ENCODE results near the gene TWNK.

DNA sequence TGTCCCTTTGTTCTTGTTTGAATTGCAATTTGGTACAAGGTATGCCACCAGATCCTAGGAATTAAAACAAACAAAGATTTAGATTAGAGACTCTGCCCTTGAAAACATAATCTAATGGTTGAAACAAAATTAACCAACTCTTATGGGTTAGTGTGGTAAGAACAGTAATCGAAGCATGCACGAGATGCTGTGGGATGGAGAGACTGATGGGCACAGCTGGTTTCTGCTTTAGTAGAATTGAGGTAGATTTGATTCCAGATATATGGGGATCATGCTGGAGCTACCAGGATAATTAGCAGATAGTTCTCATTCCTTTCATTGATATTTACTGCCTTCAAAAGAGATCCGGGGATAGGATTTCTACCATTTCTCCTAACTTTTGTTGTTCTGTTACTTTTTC lies 38.4 kb upstream of the TWNK start:
- TF ChIP-seq POLR2A (IDR thresholded peaks at IDR 0.05), result no peak
- TF ChIP-seq, protein P1, sequence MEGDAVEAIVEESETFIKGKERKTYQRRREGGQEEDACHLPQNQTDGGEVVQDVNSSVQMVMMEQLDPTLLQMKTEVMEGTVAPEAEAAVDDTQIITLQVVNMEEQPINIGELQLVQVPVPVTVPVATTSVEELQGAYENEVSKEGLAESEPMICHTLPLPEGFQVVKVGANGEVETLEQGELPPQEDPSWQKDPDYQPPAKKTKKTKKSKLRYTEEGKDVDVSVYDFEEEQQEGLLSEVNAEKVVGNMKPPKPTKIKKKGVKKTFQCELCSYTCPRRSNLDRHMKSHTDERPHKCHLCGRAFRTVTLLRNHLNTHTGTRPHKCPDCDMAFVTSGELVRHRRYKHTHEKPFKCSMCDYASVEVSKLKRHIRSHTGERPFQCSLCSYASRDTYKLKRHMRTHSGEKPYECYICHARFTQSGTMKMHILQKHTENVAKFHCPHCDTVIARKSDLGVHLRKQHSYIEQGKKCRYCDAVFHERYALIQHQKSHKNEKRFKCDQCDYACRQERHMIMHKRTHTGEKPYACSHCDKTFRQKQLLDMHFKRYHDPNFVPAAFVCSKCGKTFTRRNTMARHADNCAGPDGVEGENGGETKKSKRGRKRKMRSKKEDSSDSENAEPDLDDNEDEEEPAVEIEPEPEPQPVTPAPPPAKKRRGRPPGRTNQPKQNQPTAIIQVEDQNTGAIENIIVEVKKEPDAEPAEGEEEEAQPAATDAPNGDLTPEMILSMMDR (IDR thresholded peaks at IDR 0.05 in 8 of 11, conservative IDR thresholded peaks at IDR 0.05 in 3 of 11), result no peak
- no peak for TF ChIP-seq POLR2AphosphoS5 (IDR thresholded peaks at IDR 0.05)
